ENCODE results near the gene SRP9. TPM values are rescaled to one million over a fixed set of nuclear protein-coding genes. Genes with fewer than 3 reads are reported as not detected.
"Not testable (repeated sequence)": the region's sequence is repeated elsewhere in the genome, so short reads cannot be mapped to it uniquely, and the experiment has no call there.

SRP9 gene
- polyA plus RNA-seq, 3 donors, result 455 to 512 (median 512) TPM

DNA sequence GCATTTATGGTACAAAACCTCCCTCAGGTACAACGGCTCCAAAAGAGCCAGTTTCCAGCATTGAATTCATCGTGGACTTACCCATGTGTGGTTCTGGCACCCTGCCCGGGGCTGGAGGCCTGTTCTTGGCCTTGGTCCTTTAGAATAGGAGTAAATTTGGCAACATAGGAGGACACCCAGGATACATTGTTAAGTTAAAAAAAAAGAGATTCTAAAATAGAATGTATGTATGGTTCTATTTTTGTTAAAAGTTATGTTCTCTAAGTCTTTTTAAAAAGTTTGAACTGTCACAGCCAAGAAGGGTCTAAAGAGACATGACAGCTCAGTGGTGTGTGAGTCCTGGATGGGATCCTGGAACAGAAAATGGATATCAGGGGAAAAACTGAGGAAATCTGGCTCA, 58.2 kb downstream of the SRP9 start:
- DNase-seq (ENCODE audit: low read depth in 3 of 3, low spot score in 2 of 3), result no peak

DNA sequence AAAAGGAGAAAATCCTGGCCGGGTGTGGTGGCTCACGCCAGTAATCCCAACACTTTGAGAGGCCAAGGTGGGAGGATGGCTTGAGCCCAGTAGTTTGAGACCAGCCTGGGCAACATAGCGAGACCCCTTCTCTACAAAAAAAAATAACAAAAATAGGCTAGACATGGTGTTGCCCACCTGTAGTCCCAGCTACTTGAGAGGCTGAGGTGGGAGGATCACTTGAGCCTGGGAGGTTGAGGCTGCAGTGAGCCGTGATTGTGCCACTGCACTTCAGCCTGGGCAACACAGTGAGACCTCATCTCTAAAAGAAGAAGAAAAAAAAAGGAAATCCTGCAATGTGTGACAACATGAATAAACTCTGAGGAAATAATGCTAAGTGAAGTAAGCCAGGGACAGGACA, 58.7 kb downstream of the SRP9 start:
- not testable (repeated sequence) for DNase-seq (ENCODE audit: low read depth in 3 of 3, low spot score in 2 of 3)

- DNase-seq (ENCODE audit: low read depth in 3 of 3, low spot score in 2 of 3), result no peak
Measured at GRCh38 chr1:225838793-225839192, 61.2 kb downstream of the SRP9 start.

Other genes starting within 250 kb of the SRP9 start
- 100 to 1,000 TPM; 113 to 128 (median 116) TPM for gene ENAH, start 124.7 kb upstream of the SRP9 start, polyA plus RNA-seq (ENCODE audit: insufficient read length in 3 of 3)
- gene EPHX1, start 32.3 kb downstream of the SRP9 start, polyA plus RNA-seq (ENCODE audit: insufficient read length in 3 of 3), result 10 to 100 TPM; 53.5 to 59.1 (median 54.6) TPM
- gene TMEM63A, start 104.6 kb downstream of the SRP9 start, polyA plus RNA-seq (ENCODE audit: insufficient read length in 3 of 3), result 10 to 100 TPM; 35.7 to 43.0 (median 41.0) TPM
- gene LEFTY1, start 111.3 kb downstream of the SRP9 start, polyA plus RNA-seq (ENCODE audit: insufficient read length in 3 of 3), result 1 to 10 TPM; 3.0 to 5.8 (median 5.5) TPM
- 10 to 100 TPM; 40.2 to 50.2 (median 48.4) TPM for gene PYCR2, start 146.4 kb downstream of the SRP9 start, polyA plus RNA-seq (ENCODE audit: insufficient read length in 3 of 3)
- gene LEFTY2, start 163.4 kb downstream of the SRP9 start, polyA plus RNA-seq (ENCODE audit: insufficient read length in 3 of 3), result 1 to 10 TPM in 2 of 3 donors, under 1 TPM in 1; 0.99 to 1.3 (median 1.0) TPM
- 10 to 100 TPM; 22.7 to 23.1 (median 23.0) TPM for gene SDE2, start 221.5 kb downstream of the SRP9 start, polyA plus RNA-seq (ENCODE audit: insufficient read length in 3 of 3)

Measured in right renal cortex interstitium (tissue), 3 donors.